Tibial nerve (tissue), 3 donors: Measurements from ENCODE around the gene RUNX1.

Source experiments
- POLR2A ChIP-seq, 2 donors: fragments of 450-650 bp; IDR thresholded peaks; one replicate each; pipeline ENCODE4 v1.6.1; 2017; ENCODE audit warnings: antibody characterized with exemption in 2 of 2, mild to moderate bottlenecking in 2 of 2, moderate library complexity in 2 of 2
- TF ChIP-seq, protein P1 (sequence below), 5 experiments: fragments of 200-600 bp in 3 of 5; fragments of 450-650 bp in 2 of 5; sonication (generic) in 3 of 5; IDR thresholded peaks; one replicate each; pipeline ENCODE4 v1.5.1; 2016 to 2019; ENCODE audit warnings: antibody characterized with exemption in 5 of 5, mild to moderate bottlenecking in 3 of 5, moderate library complexity in 2 of 5

DNA sequence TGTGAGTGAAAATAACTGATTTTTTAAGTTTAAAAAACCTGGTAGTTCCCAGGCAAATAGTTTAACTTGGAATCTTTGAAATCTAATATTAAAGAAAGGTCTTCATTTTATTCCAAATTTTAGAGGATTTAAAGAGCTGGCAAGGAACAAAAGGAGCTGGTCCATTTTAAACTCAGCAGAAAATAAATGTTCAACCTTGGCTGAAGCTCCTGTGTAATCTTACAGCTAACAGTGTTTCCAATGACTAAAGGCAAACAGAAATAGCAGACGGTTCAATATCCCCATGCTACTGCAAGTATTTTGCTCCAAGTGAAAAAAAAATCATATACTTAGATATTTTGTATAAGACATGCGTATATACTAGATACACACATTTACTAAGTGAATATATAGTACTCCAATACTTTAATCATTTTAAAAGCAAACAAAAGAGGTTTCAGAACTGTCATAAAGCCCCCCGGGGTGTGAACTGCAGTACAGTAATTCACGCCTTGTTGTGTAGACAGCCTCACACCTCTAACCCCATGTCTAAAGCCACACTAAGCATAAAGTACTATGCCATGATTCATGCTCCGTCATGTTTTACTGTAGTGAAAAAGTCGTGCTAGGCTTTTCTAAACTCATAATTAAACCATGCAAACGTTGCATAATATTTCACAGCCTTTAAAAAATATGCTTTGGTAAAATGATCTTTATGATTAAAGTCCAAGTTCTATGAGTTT lies 248.1 kb downstream of the RUNX1 start:
- no peak for TF ChIP-seq POLR2A (IDR thresholded peaks at IDR 0.05)
- TF ChIP-seq, protein P1, sequence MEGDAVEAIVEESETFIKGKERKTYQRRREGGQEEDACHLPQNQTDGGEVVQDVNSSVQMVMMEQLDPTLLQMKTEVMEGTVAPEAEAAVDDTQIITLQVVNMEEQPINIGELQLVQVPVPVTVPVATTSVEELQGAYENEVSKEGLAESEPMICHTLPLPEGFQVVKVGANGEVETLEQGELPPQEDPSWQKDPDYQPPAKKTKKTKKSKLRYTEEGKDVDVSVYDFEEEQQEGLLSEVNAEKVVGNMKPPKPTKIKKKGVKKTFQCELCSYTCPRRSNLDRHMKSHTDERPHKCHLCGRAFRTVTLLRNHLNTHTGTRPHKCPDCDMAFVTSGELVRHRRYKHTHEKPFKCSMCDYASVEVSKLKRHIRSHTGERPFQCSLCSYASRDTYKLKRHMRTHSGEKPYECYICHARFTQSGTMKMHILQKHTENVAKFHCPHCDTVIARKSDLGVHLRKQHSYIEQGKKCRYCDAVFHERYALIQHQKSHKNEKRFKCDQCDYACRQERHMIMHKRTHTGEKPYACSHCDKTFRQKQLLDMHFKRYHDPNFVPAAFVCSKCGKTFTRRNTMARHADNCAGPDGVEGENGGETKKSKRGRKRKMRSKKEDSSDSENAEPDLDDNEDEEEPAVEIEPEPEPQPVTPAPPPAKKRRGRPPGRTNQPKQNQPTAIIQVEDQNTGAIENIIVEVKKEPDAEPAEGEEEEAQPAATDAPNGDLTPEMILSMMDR (IDR thresholded peaks at IDR 0.05), result no peak
